Tongue (tissue), 2 donors: ENCODE data around the gene DOCK10. TPM values are rescaled to one million over a fixed set of nuclear protein-coding genes. Genes with fewer than 3 reads are reported as not detected.
"Not testable (repeated sequence)": the region's sequence is repeated elsewhere in the genome, so short reads cannot be mapped to it uniquely, and the experiment has no call there.

ENCODE experiments used
- DNase-seq: peaks from one replicate; pipeline ENCODE4 v3.0.0-alpha.2; 2015
- total RNA-seq: library from RNA; depleted of rRNA; stranded (reverse); fragments of >200 nt; gene quantifications from one replicate; pipeline ENCODE4 v1.2.3, GENCODE V29; 2014

DOCK10 gene
- total RNA-seq, 1 donor from 2014 or later = 13.8 TPM

- DNase-seq = no peak
These were observed 123.4 kb downstream of the DOCK10 start for GRCh38 chr2:224918626-224919471.

- not testable (repeated sequence) for DNase-seq
These were observed 125.0 kb downstream of the DOCK10 start for GRCh38 chr2:224917246-224917645.

- no peak for DNase-seq
These were observed 127.1 kb downstream of the DOCK10 start for GRCh38 chr2:224915136-224915535.

GRCh38 chr2:224910574-224910925, 131.7 kb downstream of the DOCK10 start:
- DNase-seq = no peak

- DNase-seq = peak; percentile 63
These were observed 132.2 kb downstream of the DOCK10 start for GRCh38 chr2:224909885-224910573.

- no peak for DNase-seq
These were observed 133.4 kb downstream of the DOCK10 start for GRCh38 chr2:224908818-224909217.

GRCh38 chr2:224904381-224904780, 137.9 kb downstream of the DOCK10 start:
- no peak for DNase-seq

- no peak for DNase-seq
These were observed 138.6 kb downstream of the DOCK10 start for GRCh38 chr2:224903621-224904020.

GRCh38 chr2:224901121-224901676, 141.1 kb downstream of the DOCK10 start:
- DNase-seq = no peak

GRCh38 chr2:224895377-224895776, 146.9 kb downstream of the DOCK10 start:
- no peak for DNase-seq

GRCh38 chr2:224894356-224894755, 147.9 kb downstream of the DOCK10 start:
- DNase-seq = no peak

GRCh38 chr2:224893848-224894247, 148.4 kb downstream of the DOCK10 start:
- no peak for DNase-seq

- no peak for DNase-seq
These were observed 149.6 kb downstream of the DOCK10 start for GRCh38 chr2:224892574-224893204.

GRCh38 chr2:224890372-224890771, 151.9 kb downstream of the DOCK10 start:
- no peak for DNase-seq

GRCh38 chr2:224887141-224887540, 155.1 kb downstream of the DOCK10 start:
- DNase-seq = no peak

- no peak for DNase-seq
These were observed 156.3 kb downstream of the DOCK10 start for GRCh38 chr2:224885836-224886547.

GRCh38 chr2:224885291-224885690, 157.0 kb downstream of the DOCK10 start:
- no peak for DNase-seq

- no peak for DNase-seq
These were observed 158.1 kb downstream of the DOCK10 start for GRCh38 chr2:224884188-224884587.

- DNase-seq = no peak
These were observed 158.6 kb downstream of the DOCK10 start for GRCh38 chr2:224883700-224884099.

- DNase-seq = no peak
These were observed 159.1 kb downstream of the DOCK10 start for GRCh38 chr2:224883172-224883516.

- DNase-seq = no peak
These were observed 159.7 kb downstream of the DOCK10 start for GRCh38 chr2:224882291-224883171.
